Stimulated activated CD4-positive, alpha-beta T cell treated with anti-CD3 and anti-CD28 coated beads, Interleukin-12 subunit alpha, Interleukin-12 subunit beta, amount 100 ng/mL, for 24 hours (primary cell): ENCODE data around the gene VGLL4.
"Not testable (repeated sequence)": the region's sequence is repeated elsewhere in the genome, so short reads cannot be mapped to it uniquely, and the experiment has no call there.

Experiments used
- DNase-seq, 2 experiments: peaks; one replicate each; pipeline ENCODE4 v3.0.0-alpha.2; 2020; ENCODE audit warnings: low read depth in 2 of 2

The VGLL4 gene

GRCh38 chr3:11534011-11534792 is 109.5 kb downstream of the VGLL4 start:
- DNase-seq = no peak

GRCh38 chr3:11532931-11533391 is 110.8 kb downstream of the VGLL4 start:
- no peak for DNase-seq

GRCh38 chr3:11530153-11530721 is 113.5 kb downstream of the VGLL4 start:
- DNase-seq = no peak

GRCh38 chr3:11529281-11529680 is 114.4 kb downstream of the VGLL4 start:
- no peak for DNase-seq

GRCh38 chr3:11526121-11526520 is 117.6 kb downstream of the VGLL4 start:
- not testable (repeated sequence) for DNase-seq

- DNase-seq = no peak
These were observed 120.1 kb downstream of the VGLL4 start for GRCh38 chr3:11523572-11524101.

- no peak for DNase-seq
These were observed 120.7 kb downstream of the VGLL4 start for GRCh38 chr3:11522953-11523571.

- no peak for DNase-seq
These were observed 121.4 kb downstream of the VGLL4 start for GRCh38 chr3:11522398-11522715.

- no peak for DNase-seq
These were observed 122.5 kb downstream of the VGLL4 start for GRCh38 chr3:11521167-11521566.

- no peak for DNase-seq
These were observed 126.1 kb downstream of the VGLL4 start for GRCh38 chr3:11517601-11518000.

GRCh38 chr3:11514191-11514821 is 129.4 kb downstream of the VGLL4 start:
- no peak for DNase-seq

- DNase-seq = no peak
These were observed 129.9 kb downstream of the VGLL4 start for GRCh38 chr3:11513817-11514135.

GRCh38 chr3:11513125-11513816 is 130.4 kb downstream of the VGLL4 start:
- not testable (repeated sequence) for DNase-seq

- DNase-seq = not testable (repeated sequence)
These were observed 132.1 kb downstream of the VGLL4 start for GRCh38 chr3:11511606-11512005.

- no peak for DNase-seq
These were observed 133.4 kb downstream of the VGLL4 start for GRCh38 chr3:11510356-11510755.

GRCh38 chr3:11510001-11510340 is 133.7 kb downstream of the VGLL4 start:
- no peak for DNase-seq

- DNase-seq = no peak
These were observed 134.3 kb downstream of the VGLL4 start for GRCh38 chr3:11509173-11510000.

GRCh38 chr3:11508346-11509172 is 135.2 kb downstream of the VGLL4 start:
- no peak for DNase-seq

- DNase-seq = no peak
These were observed 136.0 kb downstream of the VGLL4 start for GRCh38 chr3:11507719-11508118.
